Right ventricle myocardium superior (tissue), 1 donor: ENCODE data around the gene PAIP2. TPM values are rescaled to one million over a fixed set of nuclear protein-coding genes. Genes with fewer than 3 reads are reported as not detected.

Source experiments
- ATAC-seq: fragments of 200-7000 bp; cut with Tn5 transposase; one replicate; pipeline ENCODE4 v1.9.1; 2020; ENCODE audit warnings: mild to moderate bottlenecking; ENCODE audit not compliant: poor library complexity
- DNase-seq: peaks from one replicate; pipeline ENCODE4 v3.0.0-alpha.2; 2020
- intact Hi-C: fragments of 100-400 bp; cut with DNase I; formaldehyde crosslinking; loops from one replicate; pipeline ENCODE4 v1.11.2; 2022
- total RNA-seq: library from RNA; stranded (reverse); fragmentation: NEBNext Ultra II Directional; extraction: Animal tissue kit (Norgen Biotek cat#: 25700); gene quantifications from one replicate; pipeline ENCODE4 v1.2.1, GENCODE V29; 2021
- donor health status: DM: no; HTN: yes; CAD: no; lungs with severe emphysema.

The PAIP2 gene
- total RNA-seq, 1 donor from 2014 or later = 142 TPM

DNA sequence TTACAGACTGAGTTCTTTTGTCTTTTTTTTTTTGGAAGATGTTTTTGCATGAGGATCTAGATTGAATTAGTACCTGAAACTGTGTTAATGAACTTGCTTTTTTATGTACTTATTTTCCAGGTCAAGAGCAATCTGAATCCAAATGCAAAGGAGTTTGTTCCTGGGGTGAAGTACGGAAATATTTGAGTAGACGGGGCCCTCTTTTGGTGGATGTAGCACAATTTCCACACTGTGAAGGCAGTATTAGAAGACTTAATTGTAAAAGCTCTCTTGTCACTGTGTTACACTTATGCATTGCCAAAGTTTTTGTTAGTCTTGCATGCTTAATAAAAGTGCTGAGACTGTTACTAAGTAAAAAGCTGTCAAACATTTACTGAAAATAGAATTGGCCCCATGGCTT lies 27.0 kb downstream of the PAIP2 start:
- intact Hi-C loops = no loop called here
- no peak for DNase-seq
- ATAC-seq = peak; percentile 32

DNA sequence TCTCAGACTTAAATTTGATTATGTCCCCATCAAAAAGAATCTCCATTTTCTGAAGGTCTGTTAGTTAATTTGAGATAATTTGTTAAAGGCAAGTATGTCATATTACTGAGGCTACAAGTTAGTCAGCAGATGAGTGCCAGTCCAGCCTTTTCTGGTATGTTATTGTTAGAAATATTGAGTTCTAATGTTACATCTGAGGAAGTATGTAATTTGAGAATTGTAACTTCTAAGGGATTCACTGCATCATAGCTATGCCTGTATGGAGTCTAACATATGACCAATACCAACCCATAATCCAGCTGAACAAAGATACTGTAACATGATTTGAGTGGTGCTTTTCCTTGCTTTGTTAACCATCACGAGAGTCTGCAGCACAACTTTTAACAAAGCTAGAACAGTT lies 27.5 kb downstream of the PAIP2 start:
- intact Hi-C loops = no loop called here
- ATAC-seq (no peak), DNase-seq (no peak)

DNA sequence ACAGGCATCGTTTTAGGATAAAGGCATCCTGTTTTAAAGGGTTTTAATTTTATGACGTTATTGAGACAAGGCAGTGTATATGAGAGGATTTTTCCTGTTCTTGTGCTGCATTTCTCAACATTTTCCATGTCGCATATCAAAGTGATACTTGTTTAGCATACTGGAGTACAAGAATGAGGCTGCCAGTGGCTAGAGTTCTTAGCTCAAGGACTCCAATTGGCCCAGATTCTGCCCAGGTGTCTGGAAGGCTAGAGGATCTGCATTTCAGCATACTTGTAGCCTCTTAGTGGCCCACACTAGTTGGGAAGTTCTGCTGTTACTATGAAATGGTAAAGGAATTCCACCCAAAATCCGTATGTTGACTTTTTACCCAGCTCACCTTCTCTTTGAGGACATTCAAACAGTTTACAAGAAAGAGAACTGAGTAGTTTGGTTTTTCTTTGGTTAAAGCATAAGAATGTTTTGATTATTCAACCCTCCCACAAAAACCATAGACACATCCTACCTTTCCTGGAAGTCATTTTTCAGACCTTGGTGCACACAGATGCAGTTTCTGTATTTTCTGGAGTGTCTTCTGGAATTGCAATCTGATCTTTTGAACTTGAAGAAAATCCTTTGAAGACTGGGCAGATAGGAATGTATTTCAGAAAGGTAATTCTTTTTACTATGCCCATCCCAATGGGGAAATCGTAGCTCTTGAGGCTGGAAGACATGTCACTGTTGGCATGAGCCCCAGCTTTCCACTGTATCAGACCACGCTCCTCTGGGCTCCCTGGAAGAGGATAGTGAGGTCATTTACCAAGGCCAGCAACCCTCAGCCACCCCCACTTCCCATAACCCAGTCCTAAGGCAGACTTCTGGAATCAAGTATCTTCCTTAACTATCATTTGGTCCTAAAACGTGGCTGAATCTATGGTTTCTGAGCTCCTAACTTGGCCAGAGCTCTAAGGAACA lies 30.1 kb downstream of the PAIP2 start:
- peak; percentile 46 for ATAC-seq
- DNase-seq = no peak
- intact Hi-C loops = no loop called here

DNA sequence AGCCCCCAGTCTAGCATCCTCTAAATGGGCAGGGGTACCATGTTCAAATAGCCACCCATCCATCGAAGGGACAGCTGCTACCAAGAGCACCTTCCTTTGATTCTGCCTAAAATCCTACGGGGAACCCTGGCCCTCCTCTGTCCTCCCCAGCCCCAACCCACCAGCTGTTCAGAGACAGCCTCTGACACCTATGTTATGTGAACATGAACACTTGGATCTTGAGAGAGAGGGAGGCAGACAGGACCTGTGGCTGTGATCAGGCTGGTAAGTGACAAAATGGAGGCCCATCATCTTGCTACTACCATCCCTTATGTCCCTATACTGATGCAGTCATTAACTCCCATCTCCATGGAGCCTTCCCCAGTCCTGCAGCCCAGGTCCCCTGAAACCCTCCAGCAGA lies 33.3 kb downstream of the PAIP2 start:
- no peak for ATAC-seq
- DNase-seq = no peak
- intact Hi-C loops = no loop called here

DNA sequence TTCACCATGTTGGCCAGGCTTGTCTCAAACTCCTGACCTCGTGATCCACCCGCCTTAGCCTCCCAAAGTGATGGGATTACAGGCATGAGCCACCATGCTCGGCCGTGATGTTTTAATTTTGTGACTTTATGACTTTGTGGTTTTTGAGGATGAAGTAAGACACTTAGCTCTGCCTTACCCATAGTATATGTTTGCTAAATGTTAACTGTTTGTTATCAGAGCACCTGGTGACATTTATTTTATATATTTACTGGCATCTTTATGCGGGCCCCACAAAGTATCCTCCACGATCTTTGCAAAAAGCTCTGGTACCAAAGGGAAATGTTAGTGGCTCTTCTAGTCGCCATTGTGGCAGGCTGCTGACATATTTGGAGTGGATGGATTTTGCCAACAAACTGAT lies 34.7 kb downstream of the PAIP2 start:
- intact Hi-C loops = no loop called here
- ATAC-seq (no peak), DNase-seq (no peak)

DNA sequence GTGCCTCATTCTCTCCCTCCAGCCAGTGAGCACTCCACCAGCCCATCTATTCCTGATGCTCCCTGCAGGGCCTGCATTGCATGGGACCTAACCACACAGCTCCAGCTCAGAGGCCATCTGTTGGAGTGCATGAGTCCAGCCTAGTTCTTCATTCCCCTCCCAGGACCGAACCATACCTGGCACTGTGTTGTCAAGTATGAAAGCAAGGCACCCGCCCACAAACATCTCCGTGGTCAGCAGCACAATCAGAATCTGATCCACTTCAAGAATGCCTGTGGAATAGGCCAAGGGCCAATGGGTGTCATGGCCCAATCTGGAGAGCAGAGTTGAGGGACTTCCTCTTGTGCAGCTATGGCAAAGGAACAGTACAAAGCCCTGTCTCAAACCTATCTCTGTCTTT lies 35.6 kb downstream of the PAIP2 start:
- ATAC-seq = no peak
- DNase-seq = no peak
- intact Hi-C loops = no loop called here

DNA sequence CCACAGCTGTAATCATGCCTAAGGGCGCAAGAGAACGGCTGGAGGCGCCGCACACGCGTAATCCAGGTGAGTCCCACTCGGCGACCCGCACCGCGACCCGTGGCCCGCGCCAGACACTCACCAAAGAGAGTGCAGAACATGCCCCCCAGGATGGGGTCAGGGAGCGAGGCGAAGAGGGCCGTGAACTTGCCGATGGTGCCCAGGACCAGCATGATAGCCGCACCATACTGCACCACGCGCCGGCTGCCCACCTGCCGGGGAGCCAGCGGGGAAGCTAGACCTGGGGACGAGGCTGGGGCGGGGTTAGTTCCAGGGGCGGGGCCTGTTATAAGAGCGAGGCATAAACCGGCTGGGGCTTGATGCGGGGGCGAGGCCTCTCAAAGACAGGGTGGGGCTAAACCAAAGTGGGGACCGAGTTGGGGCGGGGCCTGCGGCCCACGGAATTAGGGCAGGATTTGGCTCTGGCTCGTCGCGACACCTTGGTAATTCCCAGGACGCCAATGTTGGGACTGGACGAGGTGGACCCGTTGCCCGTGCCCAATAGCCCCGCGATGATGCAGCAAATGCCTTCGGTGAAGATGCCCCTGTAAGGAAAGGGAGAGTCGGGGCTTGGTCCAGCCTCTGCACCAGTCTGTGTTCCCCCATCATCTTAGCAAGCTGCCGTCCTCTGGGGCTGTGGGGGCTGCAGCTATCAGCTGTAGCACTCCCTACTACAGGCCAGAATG lies 36.6 kb downstream of the PAIP2 start:
- DNase-seq (no peak), ATAC-seq (no peak)
- intact Hi-C loops = no loop called here

DNA sequence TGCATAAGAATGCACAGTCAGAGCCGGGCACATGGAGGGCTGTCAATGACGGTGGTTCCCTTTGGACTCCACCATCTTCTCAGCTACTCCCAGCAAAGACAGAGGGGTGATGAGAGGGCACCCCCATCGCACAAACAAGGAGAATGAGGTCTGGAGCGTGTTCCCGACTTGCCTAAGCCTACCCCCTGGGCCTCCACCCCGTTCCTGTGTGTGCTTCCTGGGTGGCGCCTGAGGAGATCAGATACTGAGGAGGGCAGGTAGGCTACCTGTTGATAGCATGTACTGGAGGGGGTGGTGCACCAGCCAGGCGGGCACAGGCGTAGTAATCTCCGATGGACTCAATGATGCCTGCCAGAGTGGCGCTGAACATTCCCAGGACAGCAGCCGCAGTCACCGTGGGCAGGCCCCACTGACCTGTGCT lies 37.3 kb downstream of the PAIP2 start:
- no peak for ATAC-seq
- no peak for DNase-seq
- intact Hi-C loops = no loop called here

DNA sequence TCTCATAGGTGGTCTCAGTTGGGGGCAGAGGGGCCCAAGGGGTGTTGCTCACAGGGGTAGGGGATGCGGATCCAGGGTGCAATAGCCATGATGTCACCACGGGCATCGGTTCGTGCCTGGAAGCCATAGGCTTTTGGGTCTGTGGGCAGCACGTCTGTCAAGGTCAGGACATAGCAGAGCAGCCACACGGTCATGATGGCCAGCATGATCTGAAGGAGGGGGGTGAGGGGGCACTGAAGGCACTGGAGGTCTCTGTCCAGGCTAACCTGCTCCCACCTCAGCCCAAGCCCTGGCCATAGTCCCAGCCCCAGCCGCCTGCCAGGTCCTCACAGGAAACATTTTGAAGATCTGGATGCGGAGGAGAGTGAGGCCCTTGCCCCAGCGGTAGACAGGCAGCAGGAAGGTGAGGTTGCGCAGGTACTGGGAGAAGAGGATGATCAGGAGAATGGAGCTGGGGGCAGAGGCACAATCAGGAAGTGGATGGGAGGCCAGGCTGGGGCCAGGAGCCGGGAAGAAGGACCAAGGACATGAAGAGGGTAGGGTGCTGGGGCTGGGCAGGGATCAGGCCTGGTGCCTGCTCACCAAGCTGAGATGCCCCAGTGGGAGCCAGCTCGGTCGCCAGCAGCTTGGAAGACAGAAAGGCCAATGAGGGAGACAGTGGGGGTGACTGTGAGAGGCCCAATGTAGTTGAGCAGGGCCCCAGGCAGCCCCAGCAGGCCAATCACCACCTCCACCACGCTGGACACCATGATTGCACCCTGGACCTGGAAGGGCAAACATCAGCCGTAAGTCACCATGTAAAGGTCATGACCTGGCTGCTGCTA lies 38.2 kb downstream of the PAIP2 start:
- intact Hi-C loops = no loop called here
- ATAC-seq (no peak), DNase-seq (no peak)

DNA sequence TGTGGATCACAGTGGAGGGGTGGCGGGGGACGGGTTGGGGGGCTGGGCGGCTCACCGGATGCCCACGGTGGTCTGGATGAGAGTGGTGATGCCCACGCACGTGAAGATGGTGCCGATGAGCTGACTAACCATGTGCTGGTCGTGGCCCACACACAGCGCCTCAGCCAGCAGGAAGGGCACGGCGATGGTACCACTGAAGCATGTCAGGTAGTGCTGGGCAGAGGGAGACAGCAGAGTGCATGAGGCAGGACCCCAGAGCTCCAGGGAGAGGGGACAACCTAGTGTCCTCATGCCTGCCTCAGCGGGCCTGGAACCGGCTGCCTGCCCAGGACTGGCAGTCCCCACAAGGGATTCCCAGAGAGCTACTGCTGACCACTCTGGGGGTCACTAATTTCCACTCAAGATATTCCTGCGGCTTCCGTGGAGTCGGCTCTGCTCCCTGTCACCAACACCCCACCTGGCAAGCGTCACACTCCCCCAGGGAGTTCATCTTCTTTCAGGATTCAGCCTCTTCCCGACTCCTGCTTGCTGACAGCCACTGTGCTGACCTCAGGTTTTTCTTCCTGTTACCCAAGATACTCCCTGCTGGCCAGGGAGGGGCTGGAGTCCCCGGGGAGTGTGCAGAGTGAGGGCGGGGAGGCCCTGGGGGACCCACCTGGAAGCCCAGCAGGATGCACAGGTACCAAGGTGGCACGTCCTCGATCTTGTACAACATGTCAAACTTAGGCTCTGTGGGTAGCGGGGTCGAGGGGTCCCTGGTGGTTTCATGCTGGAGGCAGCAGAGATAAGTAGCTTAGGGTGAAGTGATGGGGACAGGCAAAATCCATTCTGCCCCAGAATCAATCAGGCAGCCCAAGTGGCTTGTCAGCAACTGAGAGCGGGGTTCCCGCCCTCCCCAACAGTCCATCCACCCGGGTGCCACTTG lies 40.4 kb downstream of the PAIP2 start:
- intact Hi-C loops = no loop called here
- ATAC-seq = no peak
- no peak for DNase-seq

DNA sequence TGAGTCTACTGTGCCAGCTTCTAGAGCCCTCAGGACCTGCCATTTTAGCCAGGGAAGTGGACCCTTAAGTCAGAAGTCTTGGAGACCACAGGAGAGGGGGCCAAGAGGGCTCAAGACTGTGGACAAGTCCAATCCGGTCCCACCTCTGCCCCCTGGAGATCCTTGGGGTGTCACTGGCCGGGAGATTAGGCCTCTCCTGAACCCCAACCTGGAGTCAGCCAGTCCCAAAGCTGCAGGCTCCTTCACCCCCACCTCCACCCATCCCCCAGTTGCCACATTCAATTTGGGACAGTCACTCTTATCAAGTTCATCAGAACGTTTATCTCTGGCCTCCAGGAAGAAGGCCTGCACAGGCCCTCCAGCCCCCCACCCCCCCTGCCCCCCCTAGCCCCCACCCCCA lies 41.2 kb downstream of the PAIP2 start:
- intact Hi-C loops = no loop called here
- ATAC-seq = no peak
- no peak for DNase-seq

DNA sequence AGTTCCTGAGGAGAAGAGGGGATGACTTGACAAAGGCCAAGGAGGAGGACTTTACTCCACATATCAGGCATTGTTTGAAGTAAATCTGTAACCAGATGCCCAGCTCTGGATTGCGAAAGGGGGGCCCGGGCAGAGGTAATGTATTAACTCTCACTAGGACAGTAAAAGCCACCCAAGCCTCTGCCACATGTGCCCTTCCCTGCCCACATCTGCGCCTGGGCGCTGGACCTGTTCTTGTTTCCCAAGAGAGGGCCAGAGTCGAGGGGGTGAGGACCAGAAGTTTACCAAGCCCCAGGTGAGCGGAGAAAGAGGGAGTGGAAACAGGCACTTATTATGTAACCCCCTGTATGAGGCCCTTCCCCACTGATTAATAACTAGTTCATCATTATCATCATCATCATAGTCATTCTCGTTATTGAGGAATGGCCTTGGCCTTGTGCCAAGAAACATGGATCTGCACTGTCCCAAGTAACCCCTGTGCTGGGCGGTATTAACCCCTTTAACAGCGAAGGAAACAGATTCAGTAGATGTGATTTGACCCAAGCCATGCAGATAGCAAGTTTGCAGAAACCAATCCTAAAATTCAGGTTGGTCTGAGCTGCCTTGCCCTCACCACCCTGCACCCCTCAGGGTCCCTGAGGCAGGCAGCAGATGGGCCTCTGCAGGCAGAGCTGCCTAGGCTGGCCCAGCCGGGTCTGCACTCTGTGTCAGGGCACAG lies 41.8 kb downstream of the PAIP2 start, which contains the start of gene SLC23A1:
Gene SLC23A1, minus strand, starts transcription at position 23 of the 718 bp plus-strand sequence. CDS start 44 bp downstream, outside the sequence.
- DNase-seq (no peak), ATAC-seq (no peak)
- intact Hi-C loops = no loop called here

DNA sequence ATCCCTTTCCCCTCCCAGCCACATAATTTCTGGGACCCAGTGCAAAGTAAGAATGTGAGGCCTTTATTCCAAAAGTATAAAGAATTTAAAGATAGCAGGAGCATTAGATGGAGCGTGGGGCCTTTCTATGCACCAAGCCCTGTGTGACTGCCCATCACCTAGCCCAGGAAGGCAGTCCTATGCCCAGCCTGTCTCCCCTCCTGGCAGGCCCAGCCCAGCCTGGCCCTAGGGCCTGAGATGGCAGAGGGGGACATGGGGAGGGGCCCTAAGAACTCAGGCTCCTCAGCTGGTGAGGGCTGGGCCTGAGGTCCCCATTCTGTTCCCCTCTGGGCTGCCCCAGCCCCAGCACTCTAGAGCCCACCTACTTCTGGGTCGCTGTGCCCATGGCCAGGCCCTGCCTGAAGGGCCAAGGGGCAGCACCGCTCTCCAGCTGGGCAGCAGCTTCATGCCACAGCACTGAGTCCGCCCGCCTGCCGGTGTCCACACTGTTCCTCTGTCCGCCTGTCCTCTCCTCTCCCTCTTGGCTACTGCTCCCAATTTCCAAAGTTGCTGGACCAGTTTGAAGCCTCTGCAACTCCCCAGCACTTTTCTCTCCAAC lies 42.4 kb downstream of the PAIP2 start:
- ATAC-seq = no peak
- no peak for DNase-seq
- intact Hi-C loops = no loop called here

DNA sequence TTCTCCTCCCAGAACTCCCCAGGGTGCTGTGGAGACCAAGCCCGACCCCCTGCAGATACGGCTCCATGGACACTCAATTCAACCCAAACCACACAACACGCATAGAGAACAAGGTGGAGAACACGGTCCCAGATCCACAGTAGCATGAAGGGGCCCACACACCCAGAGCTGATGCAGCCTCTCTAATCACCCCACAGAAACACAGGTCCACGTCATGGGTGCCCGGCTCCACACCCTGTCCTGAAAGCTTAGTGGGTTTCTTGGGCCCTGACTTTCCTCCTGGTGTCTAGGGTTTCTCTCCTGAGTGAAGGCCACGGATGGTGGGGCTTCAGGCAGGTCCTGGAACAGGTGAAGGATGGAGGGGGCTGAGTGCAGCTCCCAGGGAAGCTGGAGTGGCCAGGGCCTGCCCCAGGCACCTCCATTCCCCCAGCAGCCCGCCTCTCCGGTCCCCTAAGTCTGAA lies 43.0 kb downstream of the PAIP2 start:
- intact Hi-C loops = no loop called here
- no peak for DNase-seq
- ATAC-seq = no peak

DNA sequence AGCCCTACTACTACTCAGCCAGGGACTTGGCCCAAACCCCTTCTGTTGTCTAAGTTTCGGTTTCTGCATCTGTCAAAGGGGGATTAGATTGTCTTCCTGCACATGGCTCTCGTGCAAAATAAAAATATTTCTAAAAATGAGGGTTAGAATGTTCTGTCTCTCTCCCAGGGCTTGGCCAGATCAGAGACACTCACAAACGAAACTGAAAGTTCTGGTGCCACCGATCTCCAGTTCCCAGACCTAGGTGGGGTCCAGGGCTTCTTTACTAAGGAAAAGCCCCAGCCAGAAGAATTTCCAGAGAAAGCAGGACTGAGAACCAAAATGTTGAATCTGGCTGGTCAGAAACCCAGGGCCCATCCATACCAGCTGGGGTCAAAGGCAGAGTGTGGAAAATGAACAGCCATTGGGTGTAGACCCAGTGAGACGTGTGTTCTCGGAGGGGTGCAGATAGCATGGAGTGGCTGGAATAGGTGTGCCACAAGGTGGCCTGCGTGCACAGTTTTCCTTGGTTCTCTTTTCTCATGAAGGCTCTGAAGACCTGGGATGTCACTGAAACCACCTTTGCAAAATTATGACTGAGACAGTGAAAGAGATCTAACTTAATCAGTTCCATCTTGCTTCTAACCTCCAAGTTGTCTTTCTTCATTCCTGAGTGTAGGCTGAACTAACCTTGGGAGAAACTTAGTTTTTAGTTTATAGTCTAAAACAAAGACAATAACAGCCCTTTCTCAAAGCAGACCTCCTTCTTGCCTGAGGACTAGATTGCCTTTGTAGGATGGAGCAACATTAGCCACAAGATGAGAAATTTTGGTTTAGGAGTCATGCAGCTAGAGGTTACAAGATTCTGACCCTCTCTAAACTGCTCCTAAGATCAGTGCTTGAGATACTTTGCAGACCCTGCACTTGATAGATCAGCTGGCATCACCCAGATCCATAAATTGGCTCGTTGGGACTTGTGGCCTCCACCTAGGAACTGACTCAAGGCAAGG lies 43.7 kb downstream of the PAIP2 start:
- ATAC-seq = peak; percentile 45
- DNase-seq = no peak
- intact Hi-C loops = no loop called here

DNA sequence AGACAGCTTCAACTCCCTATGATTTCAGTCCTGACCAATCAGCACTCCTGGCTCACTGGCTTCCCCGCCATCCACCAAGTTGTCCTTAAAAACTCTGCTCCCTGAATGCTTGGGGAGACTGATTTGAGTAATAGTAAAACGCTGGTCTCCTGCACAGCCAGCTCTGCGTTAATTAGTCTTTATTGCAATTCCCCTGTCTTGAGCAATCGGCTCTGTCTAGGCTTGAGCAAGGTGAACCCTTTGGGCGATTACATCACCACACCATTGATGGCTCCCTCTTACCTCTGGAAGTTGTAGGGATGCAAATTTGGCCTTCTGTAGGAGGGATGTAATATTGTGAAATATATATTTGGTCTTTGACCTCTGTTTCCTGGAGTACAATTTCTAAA lies 44.4 kb downstream of the PAIP2 start:
- ATAC-seq (no peak), DNase-seq (no peak)
- intact Hi-C loops = no loop called here
